ENCODE data around the gene TMEM167B.
"Not testable (repeated sequence)": the region's sequence is repeated elsewhere in the genome, so short reads cannot be mapped to it uniquely, and the experiment has no call there.

The TMEM167B gene

DNA sequence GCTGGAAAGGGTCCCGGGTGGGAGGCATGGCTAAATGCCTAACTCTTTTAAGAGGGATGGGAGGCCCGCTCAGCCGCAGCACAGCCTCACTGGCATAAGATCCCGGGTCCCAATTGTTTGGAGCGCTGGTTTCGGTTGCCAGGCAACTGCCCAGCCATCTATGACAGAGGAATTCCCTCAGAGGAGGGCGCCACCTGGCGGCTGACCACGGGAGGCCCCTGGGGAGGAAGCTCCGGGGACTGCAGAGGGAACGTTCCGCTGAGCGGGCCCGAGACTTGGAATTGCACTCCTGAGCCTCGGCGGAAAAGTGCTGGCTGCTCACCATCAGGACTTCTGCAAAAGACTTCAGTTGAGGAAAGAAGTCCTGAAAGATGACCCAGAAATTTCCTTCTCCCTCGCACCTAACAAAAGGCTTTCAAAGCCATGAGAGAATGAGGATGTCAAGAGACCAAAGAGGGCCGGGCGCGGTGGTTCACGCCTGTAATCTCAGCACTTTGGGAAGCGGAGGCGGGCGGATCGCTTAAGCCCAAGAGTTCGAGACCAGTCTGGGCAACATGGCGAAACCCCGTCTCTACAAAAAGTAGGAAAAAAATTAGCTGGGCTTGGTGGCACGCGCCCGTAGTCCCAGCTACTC lies 22.2 kb downstream of the TMEM167B start:
- DNase-seq (ENCODE audit: low read depth in 2 of 2), result peak; percentile 85 to 95

GRCh38 chr1:109113590-109114341 lies 23.2 kb downstream of the TMEM167B start, which contains the start of gene ELAPOR1:
TSS of gene ELAPOR1 (plus strand) at chr1:109114115. CDS start at chr1:109114184, 69 bp downstream.
- peak; percentile 50 to 72 for DNase-seq (ENCODE audit: low read depth in 2 of 2)

GRCh38 chr1:109114342-109114674 lies 23.7 kb downstream of the TMEM167B start:
- DNase-seq (ENCODE audit: low read depth in 2 of 2), result no peak

GRCh38 chr1:109115685-109116084 lies 25.1 kb downstream of the TMEM167B start:
- no peak for DNase-seq (ENCODE audit: low read depth in 2 of 2)

DNA sequence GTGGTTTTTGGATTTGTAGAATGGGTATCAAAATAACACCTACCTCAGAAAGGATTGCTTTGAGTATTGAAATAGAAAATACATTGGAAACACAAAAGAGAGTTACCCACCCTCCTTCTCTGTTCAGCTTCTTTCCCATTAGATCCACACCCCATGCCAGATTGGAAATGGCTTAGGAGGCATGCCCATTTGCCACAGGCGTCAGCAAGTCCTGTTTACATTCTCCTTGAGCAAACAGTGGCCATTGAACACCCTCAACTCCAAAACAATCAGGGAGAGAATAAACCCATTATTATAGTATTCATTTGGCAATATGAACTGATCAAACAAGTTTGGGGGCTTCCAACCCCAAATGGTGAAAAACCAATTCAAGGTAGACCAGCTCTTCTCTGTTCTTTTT lies 25.7 kb downstream of the TMEM167B start:
- no peak for DNase-seq (ENCODE audit: low read depth in 2 of 2)

- no peak for DNase-seq (ENCODE audit: low read depth in 2 of 2)
Measured at GRCh38 chr1:109118089-109118488, 27.5 kb downstream of the TMEM167B start.

DNA sequence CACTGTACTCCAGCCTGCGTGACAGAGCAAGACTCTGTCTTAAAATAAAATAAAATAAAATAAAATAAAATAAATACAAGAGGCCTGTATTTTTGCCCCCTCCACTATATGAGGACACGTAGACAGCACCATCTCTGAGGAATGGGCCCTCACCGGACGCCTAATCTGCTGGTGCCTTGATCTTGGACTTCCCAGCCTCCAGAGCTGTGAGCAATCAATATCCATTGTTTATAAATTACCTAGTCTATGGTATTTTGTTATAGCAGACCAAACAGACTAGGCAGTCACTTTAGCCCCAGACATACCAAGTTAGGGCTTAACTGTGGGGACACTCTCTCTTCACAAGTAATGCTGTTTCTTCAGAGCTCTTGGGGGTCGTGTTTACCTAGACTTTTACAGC lies 29.8 kb downstream of the TMEM167B start:
- no peak for DNase-seq (ENCODE audit: low read depth in 2 of 2)

GRCh38 chr1:109131059-109131458 lies 40.5 kb downstream of the TMEM167B start:
- no peak for DNase-seq (ENCODE audit: low read depth in 2 of 2)

DNA sequence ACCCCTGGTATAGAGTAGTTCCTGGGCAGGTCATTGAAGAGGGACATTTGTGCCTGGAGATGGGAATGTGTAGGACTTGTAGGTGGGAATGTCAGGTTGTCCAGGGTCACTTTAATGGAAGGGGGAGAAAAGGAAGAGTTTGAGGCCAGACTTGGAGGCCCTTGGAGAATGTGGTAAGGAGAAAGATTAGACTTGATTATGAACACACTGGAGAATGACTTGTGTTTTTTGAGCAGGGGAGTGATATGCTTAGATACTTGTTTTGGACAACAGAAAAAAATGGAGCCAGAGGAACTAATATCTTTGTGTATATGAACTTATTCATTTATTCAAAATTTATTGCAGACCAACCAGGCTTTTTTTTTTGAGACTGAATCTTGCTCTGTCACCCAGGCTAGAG lies 41.2 kb downstream of the TMEM167B start:
- DNase-seq (ENCODE audit: low read depth in 2 of 2), result no peak

DNA sequence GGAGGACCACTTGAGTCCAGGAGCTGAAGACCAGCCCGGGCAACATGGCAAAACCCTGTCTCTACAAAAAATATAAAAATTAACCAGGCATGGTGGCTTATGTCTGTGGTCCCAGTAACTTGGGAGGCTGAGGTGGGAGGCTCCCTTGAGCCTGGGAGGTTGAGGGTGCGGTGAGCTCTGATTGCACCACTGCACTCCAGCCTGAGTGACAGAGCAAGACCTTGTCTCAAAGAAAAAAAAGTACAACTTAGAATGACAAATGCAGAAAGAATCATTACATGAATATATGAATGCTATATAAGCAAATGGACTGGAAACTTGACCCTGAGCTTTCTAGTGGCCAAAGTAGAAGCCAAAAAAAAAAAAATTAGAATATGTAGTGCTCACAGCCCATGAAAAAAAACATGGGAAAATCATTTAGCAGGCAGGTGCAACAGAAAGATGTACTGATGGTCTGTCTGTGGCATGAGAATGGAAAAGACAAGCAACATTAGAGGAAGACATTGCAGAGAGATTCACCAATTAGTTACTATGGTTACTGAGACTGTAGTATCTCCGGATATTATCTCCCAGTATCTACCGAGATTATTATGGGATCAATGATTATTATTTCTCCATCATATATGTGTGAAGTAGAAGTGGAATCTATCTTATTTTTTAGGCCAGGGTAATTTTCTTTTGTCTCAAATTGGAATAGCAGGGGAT lies 42.6 kb downstream of the TMEM167B start:
- DNase-seq (ENCODE audit: low read depth in 2 of 2), result no peak

GRCh38 chr1:109133815-109134214 lies 43.3 kb downstream of the TMEM167B start:
- no peak for DNase-seq (ENCODE audit: low read depth in 2 of 2)

- no peak for DNase-seq (ENCODE audit: low read depth in 2 of 2)
Measured at GRCh38 chr1:109134423-109134822, 43.9 kb downstream of the TMEM167B start.

GRCh38 chr1:109135940-109136339 lies 45.4 kb downstream of the TMEM167B start:
- no peak for DNase-seq (ENCODE audit: low read depth in 2 of 2)

- no peak for DNase-seq (ENCODE audit: low read depth in 2 of 2)
Measured at GRCh38 chr1:109136766-109137165, 46.2 kb downstream of the TMEM167B start.

DNA sequence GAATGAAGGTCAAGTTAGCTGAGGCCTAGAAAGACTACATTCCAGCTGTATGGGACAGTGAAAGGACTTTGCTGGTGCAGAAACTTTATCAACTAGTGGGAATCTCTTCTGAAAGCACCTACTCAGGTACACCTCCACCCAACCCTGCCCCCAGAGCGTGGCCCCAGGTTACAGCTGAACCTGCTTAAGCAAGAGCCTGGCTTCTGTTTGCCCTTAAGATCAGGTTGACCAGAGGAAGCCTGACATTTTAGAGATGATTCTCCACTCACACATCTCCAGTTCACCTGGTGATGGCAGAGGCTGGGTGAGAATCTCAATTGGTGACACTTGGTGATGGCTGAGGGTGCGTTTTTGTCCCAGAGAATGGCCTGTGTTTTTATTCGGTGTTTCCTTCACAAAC lies 47.4 kb downstream of the TMEM167B start:
- DNase-seq (ENCODE audit: low read depth in 2 of 2), result no peak

DNA sequence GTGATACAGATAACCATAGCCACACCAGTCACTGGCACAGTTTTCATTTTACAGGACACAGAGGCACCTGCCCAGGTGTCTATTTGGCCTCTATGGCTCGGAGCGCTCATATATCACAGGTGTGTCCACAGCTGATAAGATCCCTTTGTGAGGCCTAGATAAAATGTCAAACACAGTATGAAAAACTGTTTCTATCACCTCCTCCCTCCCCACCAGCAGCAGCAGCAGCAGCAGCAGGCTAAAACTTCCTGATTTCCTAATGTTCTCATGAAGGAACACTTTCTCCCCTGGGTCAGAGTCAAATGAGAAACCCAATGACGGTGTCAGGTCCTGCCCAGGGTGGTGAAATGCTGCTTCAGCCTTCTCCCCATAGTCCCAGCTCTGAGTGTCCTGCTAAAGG lies 47.8 kb downstream of the TMEM167B start:
- no peak for DNase-seq (ENCODE audit: low read depth in 2 of 2)

DNA sequence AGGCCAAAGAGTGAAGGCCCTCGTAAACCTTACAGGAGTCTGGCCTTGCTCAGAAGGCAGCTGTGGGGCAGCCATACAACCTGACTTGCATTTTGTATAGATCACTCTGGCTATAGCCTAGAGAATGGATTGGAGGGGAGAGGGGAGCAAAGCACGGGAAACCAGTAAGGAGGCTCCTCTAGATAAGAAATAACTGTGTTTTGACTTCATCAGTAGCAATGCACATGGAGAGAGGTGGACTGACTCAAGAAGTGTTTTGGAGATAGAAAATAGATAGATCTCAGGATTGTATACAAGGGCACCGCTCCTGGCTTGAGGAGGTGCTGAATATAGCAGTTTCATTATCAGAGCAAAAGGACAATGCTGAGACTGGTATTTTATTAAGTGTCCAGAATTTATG lies 49.8 kb downstream of the TMEM167B start:
- DNase-seq (ENCODE audit: low read depth in 2 of 2), result no peak

DNA sequence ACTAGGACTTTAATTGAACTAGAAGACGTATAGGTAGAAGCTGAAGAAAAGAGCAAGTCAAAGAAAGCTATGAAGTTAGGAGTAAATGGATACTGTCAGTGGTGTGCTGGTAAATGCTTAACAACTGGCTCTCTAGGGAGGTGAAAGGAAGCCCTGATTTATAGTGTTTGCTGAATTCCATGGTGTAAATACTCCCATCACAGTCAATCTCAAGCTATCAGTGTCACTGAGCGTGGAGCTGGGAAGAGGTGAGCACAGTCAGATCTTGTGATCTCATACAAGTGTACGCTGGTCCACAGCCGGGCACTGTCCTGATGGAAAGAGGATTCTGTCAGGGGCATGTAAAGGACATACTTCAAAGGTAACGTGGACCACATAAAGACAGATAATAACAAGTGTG lies 51.7 kb downstream of the TMEM167B start:
- DNase-seq (ENCODE audit: low read depth in 2 of 2), result no peak

DNA sequence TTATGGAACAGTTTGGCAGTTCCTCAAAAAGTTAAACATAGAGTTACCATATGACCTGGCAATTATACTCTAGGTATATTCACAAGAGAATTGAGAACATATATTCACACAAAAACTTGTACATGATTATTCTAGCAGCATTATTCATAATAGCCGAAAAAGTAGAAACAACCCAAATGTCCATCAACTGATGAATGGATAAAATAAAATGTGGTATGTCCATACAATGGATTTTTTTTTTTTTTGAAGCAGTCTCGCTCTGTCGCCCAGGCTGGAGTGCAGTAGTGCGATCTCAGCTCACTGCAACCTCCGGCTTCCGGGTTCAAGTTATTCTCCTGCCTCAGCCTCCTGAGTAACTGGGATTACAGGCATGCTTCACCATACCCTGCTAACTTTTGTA lies 52.2 kb downstream of the TMEM167B start:
- not testable (repeated sequence) for DNase-seq (ENCODE audit: low read depth in 2 of 2)

All from stimulated activated CD4-positive, alpha-beta T cell treated with anti-CD3 and anti-CD28 coated beads, Interleukin-4, amount 100 ng/mL, for 48 hours (primary cell).